Psoas muscle (tissue), 8 donors: ENCODE measurements around the gene SCAMP4. TPM values are rescaled to one million over a fixed set of nuclear protein-coding genes. Genes with fewer than 3 reads are reported as not detected.

Source experiments
- ATAC-seq, 4 donors: fragments of 200-7000 bp; cut with Tn5 transposase; one replicate each; pipeline ENCODE4 v1.9.1; 2020; ENCODE audit warnings: moderate library complexity in 3 of 4, mild to moderate bottlenecking in 2 of 4
- DNase-seq, 2 donors: peaks; one replicate each; pipeline ENCODE4 v3.0.0-alpha.2; 2020
- H3K27ac ChIP-seq: fragments of 200-600 bp; one replicate; pipeline ENCODE4 v1.8.0; 2022
- H3K27me3 ChIP-seq, 3 donors: fragments of 200-600 bp in 1 of 3; one replicate each; pipeline versions ENCODE4 v1.6.1 to v1.8.0; 2013 to 2022; ENCODE audit warnings: low read length in 2 of 3, mild to moderate bottlenecking in 2 of 3, moderate library complexity in 1 of 3; ENCODE audit not compliant: insufficient read depth in 3 of 3
- H3K36me3 ChIP-seq, 2 donors: fragments of 200-600 bp in 1 of 2; one replicate each; pipeline versions ENCODE4 v1.6.1 to v1.8.0; 2013 to 2022; ENCODE audit warnings: low read depth in 1 of 2, mild to moderate bottlenecking in 1 of 2, moderate library complexity in 1 of 2; ENCODE audit not compliant: insufficient read depth in 1 of 2
- H3K4me1 ChIP-seq: fragments of 200-600 bp; one replicate; pipeline ENCODE4 v1.8.0; 2022
- H3K4me3 ChIP-seq: fragments of 200-600 bp; one replicate; pipeline ENCODE4 v1.8.0; 2022; ENCODE audit warnings: mild to moderate bottlenecking
- H3K9me3 ChIP-seq: fragments of 200-600 bp; one replicate; pipeline ENCODE4 v1.8.0; 2022
- WGBS, 3 donors: extraction: QIAGEN DNeasy Blood & Tissue Kit; methylation state at CpG; one replicate each; pipeline versions ENCODE4 v1.1.6 to v1.1.7; 2013; 5-methylcytosine and 5-hydroxymethylcytosine counted together
- intact Hi-C, 2 donors: fragments of 100-400 bp; cut with DNase I; formaldehyde crosslinking; loops; one replicate each; pipeline versions ENCODE4 v1.11.0 to v1.14.2; 2022
- polyA plus RNA-seq, 3 donors: library from polyadenylated mRNA; stranded (reverse); fragments of 200-250 nt; gene quantifications; one replicate each; pipeline ENCODE4 v1.2.3, GENCODE V29; 2013
- total RNA-seq, 4 donors: library from RNA; stranded (reverse); fragmentation: NEBNext Ultra II Directional in 2 of 4; extraction: Animal tissue kit (Norgen Biotek cat#: 25700) in 2 of 4; gene quantifications; one replicate each; pipeline versions ENCODE4 v1.2.1 to v1.2.4, GENCODE V29; 2021 to 2023
- TF ChIP-seq, protein P1 (sequence below): fragments of 200-600 bp; IDR thresholded peaks from one replicate; pipeline ENCODE4 v1.8.0; 2022; ENCODE audit warnings: antibody characterized with exemption
- donor health status: healthy with polysubstance abuse.
- donor health status: DM: no; HTN: no; CAD: no; lungs with moderate emphysema.
- donor health status: Bipolar disorder and iron deficiency.
- donor health status: healthy.
- donor health status: DM: yes; HTN: yes; CAD: no.
- donor health status: DM: no; HTN: no; CAD: no.
- donor health status: DM: no; HTN: no; CAD: no.
- donor health status: DM: yes; HTN: yes; CAD: no.

SCAMP4 gene
- total and polyA plus RNA-seq, 7 donors = 9.5 to 17.5 (median 15.5) TPM

DNA sequence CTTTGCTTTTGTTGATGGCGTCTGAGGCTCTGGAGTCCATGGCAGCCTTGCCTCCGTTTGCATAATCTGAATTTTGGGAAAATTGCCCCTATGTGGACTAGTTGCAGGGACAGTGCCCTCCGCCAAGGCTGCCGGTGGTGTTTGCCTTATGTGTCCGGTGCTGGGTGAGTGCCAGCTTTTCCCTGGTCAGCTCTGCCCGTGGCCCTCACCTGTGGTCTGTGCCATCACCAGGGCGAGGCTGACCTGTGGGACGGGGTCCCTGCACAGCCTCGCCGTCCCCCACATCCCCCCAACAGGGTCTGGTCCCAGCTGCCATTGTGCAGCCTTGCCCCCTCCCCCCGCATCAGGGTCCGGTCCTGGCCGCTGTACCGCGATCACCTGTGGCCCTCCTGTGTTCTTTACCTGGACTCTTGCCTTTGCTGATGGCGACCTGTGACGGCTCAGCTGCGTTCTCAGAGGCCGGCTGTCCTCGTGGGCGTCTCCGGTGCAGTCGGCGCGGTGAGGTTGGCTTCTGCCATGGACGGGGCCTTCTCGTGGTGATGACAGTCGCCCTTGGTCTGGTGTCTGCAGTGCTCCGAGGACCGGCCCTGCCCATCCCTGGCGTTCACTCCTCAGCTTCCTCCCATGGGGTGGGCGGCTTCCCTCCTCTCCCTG, 48.4 kb downstream of the SCAMP4 start:
- intact Hi-C loops = no loop called here
- Histone ChIP-seq H3K4me1 (peaks cover 8% of the 10 kb centered on the region), H3K4me3 (no peak overlapping the region), H3K27ac (no peak overlapping the region), H3K9me3 (no peaks in the 10 kb centered on the region), H3K27me3 (no peaks in the 10 kb centered on the region), H3K36me3 (no peaks in the 10 kb centered on the region)
- 86 to 88% (median 87%) methylated on average over 32 of the region's 32 CpGs for WGBS, 3 donors
- TF ChIP-seq, protein P1, sequence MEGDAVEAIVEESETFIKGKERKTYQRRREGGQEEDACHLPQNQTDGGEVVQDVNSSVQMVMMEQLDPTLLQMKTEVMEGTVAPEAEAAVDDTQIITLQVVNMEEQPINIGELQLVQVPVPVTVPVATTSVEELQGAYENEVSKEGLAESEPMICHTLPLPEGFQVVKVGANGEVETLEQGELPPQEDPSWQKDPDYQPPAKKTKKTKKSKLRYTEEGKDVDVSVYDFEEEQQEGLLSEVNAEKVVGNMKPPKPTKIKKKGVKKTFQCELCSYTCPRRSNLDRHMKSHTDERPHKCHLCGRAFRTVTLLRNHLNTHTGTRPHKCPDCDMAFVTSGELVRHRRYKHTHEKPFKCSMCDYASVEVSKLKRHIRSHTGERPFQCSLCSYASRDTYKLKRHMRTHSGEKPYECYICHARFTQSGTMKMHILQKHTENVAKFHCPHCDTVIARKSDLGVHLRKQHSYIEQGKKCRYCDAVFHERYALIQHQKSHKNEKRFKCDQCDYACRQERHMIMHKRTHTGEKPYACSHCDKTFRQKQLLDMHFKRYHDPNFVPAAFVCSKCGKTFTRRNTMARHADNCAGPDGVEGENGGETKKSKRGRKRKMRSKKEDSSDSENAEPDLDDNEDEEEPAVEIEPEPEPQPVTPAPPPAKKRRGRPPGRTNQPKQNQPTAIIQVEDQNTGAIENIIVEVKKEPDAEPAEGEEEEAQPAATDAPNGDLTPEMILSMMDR = no peak
- no peak for ATAC-seq
- no peak for DNase-seq

DNA sequence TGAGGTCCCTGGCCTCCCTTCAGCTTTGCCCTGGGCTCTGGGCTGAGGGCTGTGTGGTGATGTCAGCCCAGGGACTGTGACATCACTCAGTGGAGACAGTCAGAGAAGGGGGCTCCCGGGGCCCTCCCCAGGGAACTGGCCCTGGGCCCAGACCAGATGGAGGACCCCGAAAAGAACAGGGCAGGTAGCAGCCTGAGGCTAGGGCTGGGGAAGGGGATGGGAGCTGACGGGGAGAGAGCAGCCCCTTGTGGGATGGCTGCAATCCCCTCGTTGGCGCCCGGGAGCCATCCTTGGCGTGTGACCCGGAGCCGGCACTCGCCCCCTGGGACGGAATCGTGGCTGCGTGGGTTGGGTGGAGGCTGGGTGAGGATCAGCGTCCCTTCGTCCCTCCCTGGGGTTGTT, 49.3 kb downstream of the SCAMP4 start:
- no peaks in the 10 kb centered on the region for H3K27me3 ChIP-seq
- H3K27ac ChIP-seq = no peak overlapping the region
- intact Hi-C loops = no loop called here
- TF ChIP-seq, protein P1 = no peak
- no peaks in the 10 kb centered on the region for H3K36me3 ChIP-seq
- no peak overlapping the region for H3K4me3 ChIP-seq
- H3K4me1 ChIP-seq = peaks cover 8% of the 10 kb centered on the region
- 88 to 97% (median 88%) methylated on average over 9 to 15 of the region's 15 CpGs for WGBS, 3 donors
- no peak for DNase-seq
- no peaks in the 10 kb centered on the region for H3K9me3 ChIP-seq
- ATAC-seq = no peak

DNA sequence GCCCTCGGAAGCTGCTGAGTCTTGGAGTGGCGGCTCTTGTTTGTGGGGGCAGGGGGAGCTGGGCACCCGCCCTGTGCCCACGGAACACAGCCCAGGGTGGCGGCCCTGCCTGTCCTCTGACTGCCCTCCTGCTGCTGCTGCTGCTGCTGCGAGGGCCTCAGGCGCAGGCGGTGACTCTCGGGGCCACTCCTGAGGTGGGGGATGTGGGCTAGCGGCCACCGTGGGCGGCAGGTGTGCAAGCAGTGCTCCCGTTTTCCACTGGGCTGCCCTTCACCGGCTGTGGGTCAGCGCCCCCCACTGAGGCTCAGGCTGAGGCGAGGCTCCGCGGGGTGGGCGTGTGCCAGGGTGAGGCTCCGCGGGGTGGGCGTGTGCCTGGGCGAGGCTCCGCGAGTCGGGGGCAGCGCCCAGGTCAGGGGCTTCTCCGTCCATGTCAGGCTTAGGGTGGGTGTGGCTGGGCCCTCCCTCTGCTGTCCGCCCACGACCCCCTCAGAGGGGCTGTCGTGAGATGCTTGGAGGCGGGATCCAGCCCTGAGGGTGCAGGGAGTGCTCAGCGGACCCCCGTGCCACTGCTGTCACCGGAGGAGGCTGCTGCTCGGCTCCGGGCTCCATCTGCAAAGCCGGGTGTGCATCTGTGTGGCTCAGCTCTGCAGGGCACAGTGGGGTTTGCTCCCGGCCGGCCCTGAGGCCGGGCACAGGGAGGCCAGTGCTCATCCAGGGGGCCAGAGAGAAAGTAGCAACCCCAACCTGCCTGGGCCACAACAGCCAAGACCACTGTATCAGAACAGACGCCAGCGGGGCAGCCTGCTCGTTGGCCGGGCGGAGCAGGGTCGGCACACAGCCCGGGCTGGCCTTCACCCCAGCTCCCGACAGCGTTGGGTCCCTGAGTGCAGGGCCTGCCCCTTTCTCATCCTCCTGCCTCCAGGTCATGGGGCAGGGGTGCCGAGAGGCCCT, 50.2 kb downstream of the SCAMP4 start:
- no peak overlapping the region for H3K27ac ChIP-seq
- H3K27me3 ChIP-seq = no peaks in the 10 kb centered on the region
- DNase-seq (no peak), ATAC-seq (no peak)
- H3K4me3 ChIP-seq = no peak overlapping the region
- H3K9me3 ChIP-seq = no peaks in the 10 kb centered on the region
- WGBS, 3 donors = 75 to 85% (median 79%) methylated on average over 45 to 51 of the region's 51 CpGs
- TF ChIP-seq, protein P1 = no peak
- peaks cover 8% of the 10 kb centered on the region for H3K4me1 ChIP-seq
- intact Hi-C loops = no loop called here
- no peaks in the 10 kb centered on the region for H3K36me3 ChIP-seq

DNA sequence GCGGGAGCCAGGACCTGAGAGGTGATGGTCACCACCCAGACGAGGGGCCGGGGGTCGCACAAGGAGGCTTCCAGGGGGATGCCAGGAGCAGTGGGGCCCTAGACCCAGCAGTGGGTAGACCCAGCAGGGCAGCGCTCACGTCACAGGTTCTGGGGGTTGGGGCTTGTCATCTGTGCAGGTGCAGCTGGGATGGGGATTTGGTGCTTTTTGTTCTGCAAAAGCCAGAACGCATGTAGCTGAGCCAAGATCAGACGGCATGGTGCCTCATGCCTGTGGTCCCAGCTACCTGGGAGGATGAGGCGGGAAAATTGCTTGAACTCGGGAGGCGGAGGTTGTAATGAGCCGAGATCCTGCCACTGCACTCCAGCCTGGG, 50.9 kb downstream of the SCAMP4 start:
- TF ChIP-seq, protein P1 = no peak
- H3K9me3 ChIP-seq = no peaks in the 10 kb centered on the region
- ATAC-seq (no peak), DNase-seq (no peak)
- intact Hi-C loops = no loop called here
- 86 to 92% (median 91%) methylated on average over 12 of the region's 12 CpGs for WGBS, 3 donors
- no peaks in the 10 kb centered on the region for H3K36me3 ChIP-seq
- no peaks in the 10 kb centered on the region for H3K27me3 ChIP-seq
- H3K4me1 ChIP-seq = peaks cover 8% of the 10 kb centered on the region
- H3K27ac ChIP-seq = no peak overlapping the region
- no peak overlapping the region for H3K4me3 ChIP-seq
